Skin epidermis (tissue), 12 donors: ENCODE results near the gene LAPTM5.
"Not testable (repeated sequence)": the region's sequence is repeated elsewhere in the genome, so short reads cannot be mapped to it uniquely, and the experiment has no call there.

Experiments
- H3K27ac ChIP-seq, 21 experiments: fragments of 200-600 bp; sonication (generic) in 11 of 21; one replicate each; pipeline ENCODE4 v1.5.0; 2020; ENCODE audit warnings: mild to moderate bottlenecking in 3 of 21, inconsistent platforms in 2 of 21, moderate library complexity in 2 of 21
- H3K4me3 ChIP-seq, 7 experiments: fragments of 200-600 bp; sonication (generic) in 2 of 7; one replicate each; pipeline ENCODE4 v1.5.0; 2020; ENCODE audit warnings: inconsistent platforms in 2 of 7, mild to moderate bottlenecking in 2 of 7, moderate library complexity in 1 of 7

Gene LAPTM5

DNA sequence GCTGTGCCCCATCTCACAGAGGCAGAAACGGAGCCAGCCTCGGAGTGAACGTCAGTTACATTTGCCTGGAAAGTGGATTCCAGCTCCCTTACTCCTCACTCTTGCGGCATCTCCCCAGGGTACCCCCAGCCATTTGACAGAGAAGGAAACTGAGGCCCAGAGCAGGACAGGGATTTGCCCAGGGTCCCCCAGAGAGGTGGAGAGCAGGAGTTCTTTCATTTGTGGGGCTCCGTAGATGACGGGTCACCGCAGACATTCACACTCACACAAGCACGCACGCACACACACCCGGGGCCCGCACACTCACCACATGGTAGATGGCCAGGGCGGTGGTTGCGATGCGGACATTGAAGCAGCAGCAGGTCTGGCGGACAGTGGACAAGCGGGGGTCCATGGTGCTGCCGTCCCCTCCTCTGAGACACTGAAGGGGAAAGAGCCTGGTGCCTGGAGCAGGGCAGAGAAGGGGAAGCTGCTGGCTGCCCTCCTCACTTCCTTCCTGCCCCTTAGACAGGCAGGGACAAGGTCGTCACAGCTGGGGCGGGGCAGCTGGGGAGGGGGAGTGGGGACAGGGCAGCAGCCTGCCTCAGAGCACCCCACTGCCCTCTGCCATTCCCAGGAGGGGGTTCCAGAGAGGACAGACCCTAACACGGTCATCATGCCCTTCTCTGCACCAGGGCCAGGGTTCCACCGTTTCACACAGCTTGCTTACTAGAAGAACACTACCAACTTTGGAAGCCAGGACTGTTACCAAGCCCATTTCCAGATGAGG lies at the start of gene LAPTM5:
Gene LAPTM5 (minus strand): TSS at position 423 of the 769 bp plus-strand sequence. CDS start 29 bp downstream, at position 394.
- H3K27ac ChIP-seq, result peak within 1 kb of the TSS; percentile 46 to 99 (median 87)
- H3K4me3 ChIP-seq, result peak within 1 kb of the TSS; percentile 25 to 49 (median 43)

DNA sequence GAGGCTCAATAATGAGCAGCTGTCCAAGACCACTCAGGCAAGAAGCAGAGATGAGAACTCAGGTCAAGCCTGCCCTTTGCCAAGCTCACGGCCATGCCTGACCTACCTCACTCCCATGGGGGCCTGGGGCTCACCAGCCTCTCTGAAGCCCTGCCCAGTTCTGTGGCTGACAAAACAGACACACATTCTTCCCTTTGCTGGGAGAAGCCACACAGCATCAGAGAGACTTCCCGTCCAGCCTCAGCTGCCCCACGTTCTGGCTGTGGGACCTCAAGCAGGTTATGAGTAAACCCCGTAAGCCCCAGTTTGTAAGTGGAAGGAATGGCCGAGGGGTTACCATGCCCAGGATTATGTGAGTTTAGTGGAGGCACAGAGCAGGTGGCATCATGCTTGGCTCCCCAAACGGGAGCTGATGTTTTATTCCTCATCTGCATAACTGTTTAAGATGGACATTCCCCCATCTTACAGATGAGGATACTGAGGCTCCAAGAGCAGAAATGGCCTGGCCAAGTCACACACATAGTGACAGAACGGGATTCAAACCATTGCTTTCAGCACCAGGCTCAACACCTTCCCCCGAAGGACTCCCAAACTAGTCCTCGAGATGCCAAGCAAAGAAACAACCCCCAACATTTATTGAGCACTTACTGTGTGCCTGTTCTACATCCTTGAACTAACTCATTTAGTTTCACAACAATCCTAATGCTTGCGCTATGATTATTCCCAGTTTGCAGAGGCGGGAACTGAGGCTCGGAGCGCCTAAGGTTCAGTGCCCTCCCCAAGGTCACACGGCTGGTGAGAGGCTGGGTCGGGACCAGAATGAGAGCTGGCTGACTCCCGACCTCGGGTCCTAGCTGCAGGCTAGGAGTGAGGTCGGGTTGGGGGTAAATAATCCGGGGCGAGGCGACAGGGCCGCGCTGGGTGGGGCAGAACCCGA lies 49.1 kb upstream of the LAPTM5 start:
- peak overlapping the region in 1 of 21 experiments; percentile 35 for H3K27ac ChIP-seq
- H3K4me3 ChIP-seq, result no peak overlapping the region

DNA sequence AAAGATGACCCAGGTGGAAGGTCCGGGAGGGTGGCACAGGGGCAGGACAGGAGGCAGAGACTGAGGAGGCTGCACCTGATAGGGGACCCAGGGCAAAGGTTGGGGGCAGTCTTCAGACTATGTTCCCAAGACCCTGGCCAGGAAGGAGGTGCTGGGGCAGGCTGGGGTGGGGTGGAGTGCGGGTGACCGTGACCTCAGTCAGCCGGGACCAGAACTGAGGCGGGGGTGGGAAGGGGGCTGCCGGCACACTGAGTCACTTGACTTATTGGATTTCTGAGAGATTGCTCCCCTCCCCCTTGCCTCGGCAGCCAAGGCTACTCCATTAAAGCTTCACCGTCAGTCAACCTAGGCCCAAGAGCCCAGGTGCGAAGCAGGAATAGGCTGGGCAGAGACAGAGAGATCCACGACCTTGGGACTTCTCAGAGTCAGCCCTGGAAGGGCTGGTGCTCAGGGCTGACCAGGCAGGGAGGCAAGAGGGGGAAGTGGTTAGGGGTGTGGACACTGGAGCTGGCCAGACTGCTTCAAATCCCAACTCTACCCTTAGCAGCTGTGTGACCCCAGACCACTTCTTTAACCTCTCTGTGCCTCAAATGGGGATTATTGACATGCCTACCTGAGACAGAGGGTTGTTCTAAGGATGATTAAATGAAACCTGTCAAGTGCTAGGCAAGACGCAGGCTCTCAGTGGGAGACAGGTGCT lies 47.9 kb upstream of the LAPTM5 start:
- H3K4me3 ChIP-seq, result no peak overlapping the region
- no peak overlapping the region for H3K27ac ChIP-seq

- Histone ChIP-seq H3K27ac (no peak overlapping the region), H3K4me3 (no peak overlapping the region)
Observed at GRCh38 chr1:30804822-30805221, 47.2 kb upstream of the LAPTM5 start.

DNA sequence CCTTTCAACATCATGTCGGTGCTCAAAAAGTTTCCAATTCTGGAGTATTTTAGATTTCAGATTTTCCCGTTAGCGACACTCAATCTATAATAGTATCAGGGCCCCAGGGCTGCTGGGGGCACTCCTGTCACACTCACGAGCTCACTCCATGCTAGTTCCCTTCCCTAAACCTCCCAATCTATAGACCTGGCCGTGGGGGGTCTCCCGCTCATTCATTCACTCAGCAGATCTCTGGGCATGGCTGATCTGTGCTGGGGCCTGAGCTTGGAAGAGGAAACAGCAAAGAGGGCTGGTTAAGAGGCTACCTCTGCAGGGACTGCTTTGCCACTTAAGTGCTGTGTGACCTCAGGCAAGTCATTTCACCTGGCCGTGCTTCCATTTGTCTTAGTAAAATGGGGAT lies 46.8 kb upstream of the LAPTM5 start:
- H3K27ac ChIP-seq, result no peak overlapping the region
- no peak overlapping the region for H3K4me3 ChIP-seq

- no peak overlapping the region for H3K27ac ChIP-seq
Observed at GRCh38 chr1:30803562-30803961, 46.0 kb upstream of the LAPTM5 start.

DNA sequence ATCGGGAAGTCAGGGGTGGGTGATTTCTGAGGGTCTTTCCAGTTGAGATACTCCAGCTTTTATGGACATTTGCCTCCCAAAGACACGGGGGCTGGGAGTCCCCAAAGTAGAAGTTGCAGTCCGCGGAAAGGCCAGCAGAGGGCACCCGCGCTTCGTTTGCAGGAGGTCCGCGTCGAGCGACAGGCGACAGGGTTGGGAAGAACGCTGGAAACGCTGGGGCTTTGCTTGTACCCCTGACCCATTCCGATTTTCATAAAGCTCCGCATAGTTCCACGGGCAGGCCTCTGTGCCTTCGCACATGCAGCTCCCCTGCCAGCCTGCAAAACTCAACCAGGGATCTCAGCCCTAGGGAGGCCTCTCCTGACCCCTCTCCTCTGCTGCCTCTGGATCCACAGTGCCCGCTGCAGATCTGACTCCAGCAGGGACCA lies 44.2 kb upstream of the LAPTM5 start:
- Histone ChIP-seq H3K27ac (no peak overlapping the region), H3K4me3 (no peak overlapping the region)

More at GRCh38 chr1:30803562-30803961, 46.0 kb upstream of the LAPTM5 start:
- H3K4me3 ChIP-seq, result no peak overlapping the region

DNA sequence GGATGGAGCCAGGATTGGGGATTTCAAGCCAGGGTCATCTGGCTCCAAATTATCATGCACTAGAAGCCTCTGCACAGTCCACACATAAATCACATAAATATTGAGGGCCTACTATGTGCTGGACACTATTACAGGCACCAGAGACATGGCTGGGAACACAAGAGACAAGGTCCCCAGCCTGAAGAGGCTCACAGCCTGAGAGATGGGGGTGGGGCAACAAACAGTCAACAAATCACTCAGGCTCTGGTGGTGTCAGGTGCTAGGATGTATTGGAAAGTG lies 41.6 kb upstream of the LAPTM5 start:
- Histone ChIP-seq H3K27ac (peak overlapping the region in 4 of 21 experiments; percentile 18 to 73 (median 39)), H3K4me3 (no peak overlapping the region)

GRCh38 chr1:30798389-30799232 lies 41.0 kb upstream of the LAPTM5 start:
- Histone ChIP-seq H3K27ac (peak overlapping the region in 7 of 21 experiments; percentile 2 to 73 (median 25)), H3K4me3 (no peak overlapping the region)

- Histone ChIP-seq H3K4me3 (no peak overlapping the region), H3K27ac (no peak overlapping the region)
Observed at GRCh38 chr1:30795026-30795425, 37.5 kb upstream of the LAPTM5 start.

- no peak overlapping the region for H3K4me3 ChIP-seq
- H3K27ac ChIP-seq, result no peak overlapping the region
Observed at GRCh38 chr1:30794260-30794659, 36.7 kb upstream of the LAPTM5 start.

DNA sequence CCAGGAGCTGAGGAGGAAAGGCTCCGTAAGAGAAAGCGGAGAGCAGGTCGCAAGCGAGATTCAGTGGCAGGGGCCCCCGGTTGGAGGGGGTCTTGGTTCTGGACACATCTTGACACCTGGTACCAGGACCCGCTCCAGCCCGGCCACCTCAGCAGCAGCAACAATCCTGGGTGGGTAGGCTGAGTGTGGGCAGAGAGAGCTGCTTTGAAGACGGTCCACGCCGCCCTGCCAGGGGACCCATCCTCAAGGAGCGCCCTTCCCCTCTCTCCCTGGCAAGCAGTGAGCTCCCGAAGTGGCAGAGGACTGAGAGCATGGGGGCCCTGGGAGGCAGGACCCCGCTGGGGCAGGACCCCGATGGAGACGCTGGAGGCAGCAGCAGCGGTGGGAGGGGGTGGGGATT lies 35.6 kb upstream of the LAPTM5 start:
- H3K4me3 ChIP-seq, result no peak overlapping the region
- H3K27ac ChIP-seq, result no peak overlapping the region

GRCh38 chr1:30791868-30792267 lies 34.3 kb upstream of the LAPTM5 start:
- Histone ChIP-seq H3K27ac (no peak overlapping the region), H3K4me3 (no peak overlapping the region)

DNA sequence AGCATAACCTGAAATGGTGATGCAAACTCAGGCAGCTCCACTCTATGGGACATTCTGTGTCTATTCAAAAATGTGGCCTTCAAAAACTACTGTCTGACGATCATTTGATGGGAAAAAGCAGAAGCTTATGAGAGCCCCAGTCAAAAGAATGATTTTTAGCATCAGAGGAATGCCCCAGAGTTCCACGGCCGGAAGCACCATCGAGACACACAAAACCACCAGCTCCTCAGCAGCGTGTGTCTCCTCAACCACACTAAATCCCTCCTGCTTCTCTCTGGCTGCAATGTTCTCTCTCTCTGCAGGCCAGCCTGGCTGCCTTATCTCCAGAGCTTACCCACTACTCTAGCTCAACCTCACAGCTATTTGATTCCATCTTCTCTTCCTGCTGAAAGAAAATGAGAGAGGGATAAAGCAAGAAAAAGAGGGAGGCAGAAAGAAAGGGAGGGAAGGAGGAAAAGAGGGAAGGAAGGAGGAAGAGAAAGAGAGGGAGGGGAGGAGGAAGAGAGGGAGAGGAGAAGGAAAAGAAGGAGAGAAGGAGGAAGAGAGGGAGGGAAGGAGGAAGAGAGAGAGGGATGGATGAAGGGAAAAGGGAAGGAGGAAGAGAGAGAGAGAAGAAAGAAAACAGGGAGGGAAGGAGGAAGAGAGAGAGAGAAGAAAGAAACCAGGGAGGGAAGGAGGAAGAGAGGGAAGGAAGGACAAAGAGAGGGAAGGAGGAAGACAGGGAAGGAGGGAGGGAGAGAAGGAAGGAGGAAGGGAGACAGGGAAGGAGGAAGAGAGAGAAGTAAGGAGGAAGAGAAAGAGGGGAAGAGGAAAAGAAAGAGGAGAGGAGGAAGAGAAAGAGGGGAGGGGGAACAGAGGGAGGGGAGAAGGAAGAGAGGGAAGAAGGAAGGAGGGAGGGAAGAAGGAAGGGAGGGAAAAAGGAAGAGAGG lies 33.5 kb upstream of the LAPTM5 start:
- H3K27ac ChIP-seq, result no peak overlapping the region
- H3K4me3 ChIP-seq, result no peak overlapping the region

DNA sequence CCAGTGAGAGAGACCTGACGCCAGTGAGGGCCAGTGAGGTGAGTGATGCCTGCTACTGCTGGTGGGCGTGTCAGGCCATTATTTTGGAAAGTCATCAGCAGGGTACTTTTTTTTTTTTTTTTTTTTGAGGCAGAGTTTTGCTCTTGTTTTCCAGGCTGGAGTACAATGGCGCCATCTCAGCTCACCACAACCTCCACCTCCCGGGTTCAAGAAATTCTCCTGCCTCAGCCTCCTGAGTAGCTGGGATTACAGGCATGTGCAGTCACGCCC lies 32.6 kb upstream of the LAPTM5 start:
- H3K27ac ChIP-seq, H3K4me3 ChIP-seq: not testable (repeated sequence)

- H3K27ac ChIP-seq, result no peak overlapping the region
- no peak overlapping the region for H3K4me3 ChIP-seq
Observed at GRCh38 chr1:30789388-30790255, 32.0 kb upstream of the LAPTM5 start.

DNA sequence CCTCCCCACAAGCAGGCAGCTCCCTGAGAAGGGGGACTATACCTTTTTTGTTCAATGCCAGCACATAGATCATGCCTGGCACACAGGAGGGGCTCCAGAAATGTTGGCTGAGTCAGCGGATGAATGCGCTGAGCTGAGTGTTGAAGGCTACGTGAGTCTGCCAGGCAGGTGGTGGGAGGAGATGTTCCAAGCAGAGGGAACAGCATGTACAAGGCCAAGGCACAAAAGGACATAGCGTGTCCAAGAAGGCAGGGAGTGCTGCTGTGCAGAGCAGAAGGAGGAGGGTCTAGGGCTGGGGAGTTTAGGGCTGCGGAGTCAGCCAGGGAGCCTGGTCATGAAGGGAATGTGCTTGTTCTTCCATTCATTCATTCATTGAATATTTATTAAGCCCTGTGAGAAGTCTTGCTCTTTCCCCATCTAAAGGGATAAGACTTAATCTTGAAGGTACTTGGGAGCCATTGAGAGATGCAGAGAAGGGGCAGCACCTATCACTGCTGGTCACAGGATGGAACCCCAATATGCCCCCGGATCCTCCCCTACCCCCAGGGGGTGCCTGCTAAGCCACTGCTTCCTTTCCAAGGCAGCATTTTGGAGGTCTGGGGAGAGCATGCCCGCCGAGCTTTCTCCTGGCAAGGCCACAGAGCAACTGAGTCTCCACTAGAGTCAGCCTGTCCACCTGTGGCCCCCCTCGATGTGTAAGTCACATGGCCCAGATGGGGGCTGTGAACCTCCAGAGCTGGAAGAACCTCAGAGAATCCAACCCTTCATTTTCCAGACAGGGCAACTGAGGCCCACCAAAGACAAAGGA lies 31.2 kb upstream of the LAPTM5 start:
- Histone ChIP-seq H3K27ac (no peak overlapping the region), H3K4me3 (no peak overlapping the region)
